Measurements from ENCODE around the gene TRIP10. TPM values are rescaled to one million over a fixed set of nuclear protein-coding genes. Genes with fewer than 3 reads are reported as not detected.

Gene TRIP10
- total and polyA plus RNA-seq, 2 of the 4 experiments (the other 2 are of a cell fraction) = 39.1 to 47.0 TPM

GRCh38 chr19:6791237-6791636 lies 51.8 kb downstream of the TRIP10 start:
- H3K27ac ChIP-seq (ENCODE audit: insufficient read depth, low read length) = no peak overlapping the region
- BruUV-seq (replicated peaks) = no TSS peak
- CTCF ChIA-PET = interaction anchor here (0.7 kb wide), 1 partner anchor 33 kb away, joined by 3 read pairs; no protein-coding TSS in a partner anchor

More at GRCh38 chr19:6791237-6791636, 51.8 kb downstream of the TRIP10 start:
- H4K8ac ChIP-seq (ENCODE audit: low read depth in 2 of 2, low read length in 2 of 2) = no peak overlapping the region
- no peaks in the 10 kb centered on the region for H4K20me1 ChIP-seq (ENCODE audit: insufficient read depth, low read length)
- no peaks in the 10 kb centered on the region for H3K4me1 ChIP-seq (ENCODE audit: control insufficient read depth, insufficient read depth, low read length)
- no peak overlapping the region for H2BK20ac ChIP-seq (ENCODE audit: low read depth, low read length)
- H2AFZ ChIP-seq (replicated peaks; ENCODE audit: low read length, poor library complexity) = no peak overlapping the region
- H3K56ac ChIP-seq (ENCODE audit: extremely low read depth, insufficient read depth, low read length) = no peak overlapping the region
- no peaks in the 10 kb centered on the region for H3K79me1 ChIP-seq (ENCODE audit: low read depth in 1 of 2, low read length in 2 of 2)
- H3K27me3 ChIP-seq (ENCODE audit: control insufficient read depth, insufficient read depth, low read length) = no peaks in the 10 kb centered on the region
- no peak overlapping the region for H2AK5ac ChIP-seq (ENCODE audit: low read depth, low read length)
- no peak overlapping the region for H3K14ac ChIP-seq (replicated peaks; ENCODE audit: low read depth, low read length)
- TF ChIP-seq NFE2L2 (IDR thresholded peaks at IDR 0.05; ENCODE audit: low read depth, low read length) = no peak
- no peak for TF ChIP-seq RFX5 (IDR thresholded peaks at IDR 0.05; ENCODE audit: low read depth, low read length)
- TF ChIP-seq CTCF (conservative IDR thresholded peaks at IDR 0.05; ENCODE audit: low read depth, low read length) = no peak
- H3K4ac ChIP-seq (ENCODE audit: low read depth, low read length) = no peak overlapping the region
- H3K9me3 ChIP-seq (ENCODE audit: control insufficient read depth, insufficient read depth, low read length) = peaks cover 17% of the 10 kb centered on the region
- intact Hi-C loops (cut with micrococcal nuclease) (no loop called here), in situ Hi-C loops (cut with MboI; ENCODE audit: low sequenced_read_pairs) (no loop called here), dilution Hi-C loops (cut with HindIII; ENCODE audit: low sequenced_read_pairs, unreplicated experiment) (no loop called here)
- POLR2A ChIA-PET (ENCODE audit: unreplicated experiment) = no interaction called here
- WGBS, 2 experiments (ENCODE audit: extremely low coverage in 2 of 2, insufficient read length in 1 of 2) = 11% methylated on average over 5 of the region's 6 CpGs; no CpG with 5 or more reads in 1 of the 2 experiments
- no peak overlapping the region for H3K4me3 ChIP-seq (ENCODE audit: insufficient read depth, low read depth, low read length)
- no peaks in the 10 kb centered on the region for H3K36me3 ChIP-seq (ENCODE audit: control insufficient read depth, insufficient read depth, low read length)
- H2AK9ac ChIP-seq (replicated peaks; ENCODE audit: low read depth, low read length, poor library complexity) = no peak overlapping the region
- H2BK15ac ChIP-seq (ENCODE audit: low read depth, low read length) = no peak overlapping the region
- no peak overlapping the region for H4K91ac ChIP-seq (ENCODE audit: insufficient read depth, low read depth, low read length)
- no peak overlapping the region for H2BK120ac ChIP-seq (ENCODE audit: low read depth, low read length)
- ATAC-seq (ENCODE audit: low read depth) (no peak), DNase-seq (no peak)
- no peaks in the 10 kb centered on the region for H3K9me1 ChIP-seq (ENCODE audit: insufficient read depth, low read length)
- H3K4me2 ChIP-seq (ENCODE audit: low read depth, low read length) = no peak overlapping the region
- H3K9ac ChIP-seq (ENCODE audit: low read depth, low read length) = no peak overlapping the region
- no peak overlapping the region for H2BK5ac ChIP-seq (ENCODE audit: low read depth, low read length, poor library complexity, severe bottlenecking)
- no peak overlapping the region for H4K5ac ChIP-seq (ENCODE audit: low read depth, low read length)
- no peak overlapping the region for H3K23ac ChIP-seq (ENCODE audit: low read depth, low read length)
- H3K18ac ChIP-seq (ENCODE audit: low read depth, low read length) = no peak overlapping the region
